Fibroblast of skin of abdomen (primary cell): ENCODE measurements around the gene CLEC3B. TPM values are rescaled to one million over a fixed set of nuclear protein-coding genes. Genes with fewer than 3 reads are reported as not detected.
"Not testable (repeated sequence)": the region's sequence is repeated elsewhere in the genome, so short reads cannot be mapped to it uniquely, and the experiment has no call there.

Source experiments
- DNase-seq: peaks from one replicate; pipeline ENCODE4 v3.0.0-alpha.2; 2013
- polyA plus RNA-seq, 2 experiments: library from polyadenylated mRNA; unstranded; fragments of 120-200 nt; gene quantifications; one replicate each; pipeline ENCODE4 v1.2.1, GENCODE V29; 2013; ENCODE audit not compliant: insufficient read length in 2 of 2

CLEC3B gene, protein sequence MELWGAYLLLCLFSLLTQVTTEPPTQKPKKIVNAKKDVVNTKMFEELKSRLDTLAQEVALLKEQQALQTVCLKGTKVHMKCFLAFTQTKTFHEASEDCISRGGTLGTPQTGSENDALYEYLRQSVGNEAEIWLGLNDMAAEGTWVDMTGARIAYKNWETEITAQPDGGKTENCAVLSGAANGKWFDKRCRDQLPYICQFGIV
- 0.36 TPM for polyA plus RNA-seq (2013, experiment 1 of 2; ENCODE audit: insufficient read length)
- 0.83 TPM for polyA plus RNA-seq (2013, experiment 2 of 2; ENCODE audit: insufficient read length)

DNA sequence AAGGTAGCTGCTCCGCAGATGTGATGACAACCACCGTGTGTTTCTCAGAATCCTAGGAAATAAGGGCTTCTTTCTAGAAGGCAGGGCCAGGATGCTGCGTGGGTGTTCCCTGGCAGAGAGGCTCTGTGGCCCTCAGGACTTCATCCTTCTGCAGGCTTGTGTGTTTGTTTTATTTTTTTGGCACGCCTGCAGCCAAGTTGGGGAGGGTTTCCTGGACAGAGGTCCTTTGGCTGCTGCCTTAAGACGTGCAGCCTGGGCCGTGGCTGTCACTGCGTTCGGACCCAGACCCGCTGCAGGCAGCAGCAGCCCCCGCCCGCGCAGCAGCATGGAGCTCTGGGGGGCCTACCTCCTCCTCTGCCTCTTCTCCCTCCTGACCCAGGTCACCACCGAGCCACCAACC, at the start of gene CLEC3B:
TSS of gene CLEC3B (plus strand) at position 266 of the 400 bp plus-strand sequence. CDS start at position 326, 60 bp downstream.
- peak; percentile 51 for DNase-seq

DNA sequence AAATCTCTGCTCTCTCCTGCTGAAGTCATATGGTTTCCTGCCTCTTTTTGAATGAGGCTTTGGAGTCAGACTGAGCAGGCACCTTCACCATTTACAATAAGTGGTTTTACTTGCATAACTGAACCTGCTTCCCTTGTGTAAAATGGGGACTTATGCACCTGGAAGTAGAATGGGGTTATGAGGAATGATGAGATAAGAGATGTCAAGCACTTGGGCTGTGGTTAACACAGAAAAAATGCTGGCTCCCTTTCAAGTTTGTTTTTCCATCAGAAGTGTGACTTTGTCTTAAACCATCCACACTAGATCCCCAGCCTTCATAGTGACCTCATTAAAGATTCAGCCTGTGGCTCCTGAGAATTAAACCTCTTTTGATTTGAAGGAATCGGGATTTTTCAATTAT, 44.9 kb upstream of the CLEC3B start:
- no peak for DNase-seq

DNA sequence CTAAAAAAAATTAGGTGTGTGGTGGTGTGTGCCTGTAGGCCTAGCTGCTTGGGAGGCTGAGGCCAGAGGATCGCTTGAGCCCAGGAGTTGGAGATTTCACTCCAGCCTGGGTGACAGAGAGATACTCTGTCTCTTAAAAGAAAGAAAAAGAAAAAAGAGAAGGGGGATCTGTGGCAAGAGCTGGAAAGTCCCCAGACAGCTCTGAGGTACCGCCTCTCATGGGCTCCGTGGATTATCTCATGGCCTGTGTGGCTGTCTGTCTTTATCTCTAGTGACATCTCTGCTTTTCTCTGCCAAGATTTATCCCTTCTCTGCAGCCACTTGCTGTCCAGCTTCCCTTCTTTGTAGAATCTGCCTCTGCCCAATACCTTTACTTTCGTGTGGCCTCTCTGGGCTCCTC, 44.4 kb upstream of the CLEC3B start:
- no peak for DNase-seq

DNA sequence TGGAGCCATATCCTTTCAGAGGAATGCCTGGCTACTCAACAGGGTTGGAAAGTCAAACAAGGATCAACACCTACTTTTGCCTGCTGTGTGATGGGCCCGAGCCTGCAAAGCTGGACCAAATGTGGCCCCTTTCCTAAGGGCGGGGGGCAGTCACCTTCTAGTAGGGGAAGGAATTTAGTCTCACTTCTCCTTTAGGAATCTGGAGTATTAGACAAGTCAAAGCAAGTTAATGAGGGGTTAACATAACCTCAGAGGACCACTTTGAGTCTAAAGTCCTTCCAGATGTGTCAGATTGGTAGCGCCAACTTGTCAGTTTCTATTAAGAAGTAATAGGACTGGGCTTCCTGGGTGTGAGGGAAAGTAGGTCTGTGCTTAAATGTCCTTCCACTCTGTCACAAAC, 43.3 kb upstream of the CLEC3B start:
- DNase-seq, result no peak

DNA sequence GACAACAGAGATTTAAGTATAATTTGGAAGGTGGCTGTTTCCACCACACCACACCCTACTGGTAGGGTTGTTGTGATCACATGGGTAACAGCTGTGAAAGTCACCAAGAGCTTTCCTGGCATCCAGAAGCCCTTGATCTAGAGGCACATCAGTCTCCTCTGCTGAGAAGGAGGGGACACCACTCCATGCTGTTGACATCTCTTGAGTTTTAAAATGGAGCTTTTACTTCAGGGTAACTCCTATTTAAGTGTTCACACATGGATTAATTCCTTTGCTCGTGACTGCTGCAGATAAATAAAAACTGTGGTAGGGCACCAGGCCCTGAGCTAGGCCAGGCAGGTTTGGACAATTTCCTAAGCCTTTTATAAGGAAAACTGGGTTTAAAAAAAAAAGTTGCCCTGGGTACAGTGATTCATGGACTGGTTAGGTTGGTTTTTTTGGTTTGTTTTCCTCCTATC, 42.6 kb upstream of the CLEC3B start:
- no peak for DNase-seq

DNA sequence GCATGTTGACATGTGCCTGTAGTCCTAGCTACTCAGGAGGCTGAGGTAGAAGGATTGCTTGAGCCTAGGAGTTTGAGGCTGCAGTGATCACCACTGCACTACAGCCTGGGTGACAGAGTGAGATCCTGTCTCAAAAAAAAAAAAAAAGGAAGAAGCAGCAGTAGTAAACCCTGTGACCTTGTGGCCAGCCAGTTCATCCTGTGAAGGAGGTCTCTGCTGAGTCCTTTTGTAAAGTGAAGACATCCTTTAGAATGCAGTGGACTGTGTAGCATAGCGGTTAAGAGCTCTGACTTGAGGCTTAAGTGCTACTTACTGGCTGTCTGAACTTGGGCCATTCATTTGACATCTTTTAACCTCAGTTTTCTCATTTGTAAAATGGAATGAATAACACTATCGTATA, 41.8 kb upstream of the CLEC3B start:
- DNase-seq, result no peak

DNA sequence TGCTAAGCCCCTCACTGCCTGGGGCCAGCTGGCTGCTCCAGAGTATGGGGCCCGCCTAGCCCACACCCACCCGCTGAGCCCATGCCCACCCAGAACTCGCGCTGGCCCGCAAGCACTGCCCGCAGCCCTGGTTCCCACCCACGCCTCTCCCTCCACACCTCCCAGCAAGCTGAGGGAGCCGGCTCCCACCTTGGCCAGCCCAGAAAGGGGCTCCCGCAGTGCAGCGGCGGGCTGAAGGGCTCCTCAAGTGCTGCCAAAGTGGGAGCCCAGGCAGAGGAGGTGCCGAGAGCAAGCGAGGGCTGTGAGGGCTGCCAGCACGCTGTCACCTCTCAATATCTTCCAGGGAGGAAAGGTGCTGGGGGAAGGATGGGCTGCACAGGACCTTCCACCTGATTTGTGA, 39.8 kb upstream of the CLEC3B start:
- DNase-seq, result not testable (repeated sequence)

DNA sequence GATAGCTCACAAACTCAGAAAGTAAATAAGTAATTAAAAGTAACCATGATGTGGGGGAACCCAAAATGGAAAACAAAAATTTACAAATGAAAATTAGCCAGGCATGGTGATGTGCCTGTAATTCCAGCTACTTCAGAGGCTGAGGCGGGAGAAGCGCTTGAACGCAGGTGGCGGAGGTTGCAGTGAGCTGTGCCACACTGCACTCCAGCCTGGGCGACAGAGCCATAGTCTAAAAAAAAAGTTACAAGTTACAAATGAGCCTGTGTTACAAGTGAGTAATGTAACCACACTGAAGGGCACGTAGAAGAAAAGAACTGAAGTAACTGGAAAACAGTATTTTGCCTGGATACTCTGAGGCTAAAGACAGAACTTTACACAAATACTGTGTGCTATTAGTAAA, 38.8 kb upstream of the CLEC3B start:
- no peak for DNase-seq

DNA sequence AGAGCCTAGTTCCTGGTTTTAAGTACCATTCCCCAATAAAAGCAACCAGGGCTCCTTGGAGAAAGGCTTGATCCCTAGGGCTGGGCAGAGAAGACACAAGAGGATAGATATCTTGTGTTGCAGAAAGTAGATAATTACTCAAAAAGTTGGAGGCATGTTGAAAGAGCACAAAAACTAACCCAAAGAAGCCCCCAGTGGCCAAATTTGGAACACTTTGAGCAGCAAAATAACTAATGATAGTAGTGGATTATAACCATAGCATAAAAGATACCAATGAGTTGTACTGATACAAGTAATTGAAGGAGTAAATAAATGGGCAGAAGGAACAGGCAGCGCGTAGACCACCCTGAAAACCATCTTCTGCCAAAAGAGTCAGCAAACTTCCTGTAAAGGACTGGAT, 38.0 kb upstream of the CLEC3B start:
- no peak for DNase-seq

DNA sequence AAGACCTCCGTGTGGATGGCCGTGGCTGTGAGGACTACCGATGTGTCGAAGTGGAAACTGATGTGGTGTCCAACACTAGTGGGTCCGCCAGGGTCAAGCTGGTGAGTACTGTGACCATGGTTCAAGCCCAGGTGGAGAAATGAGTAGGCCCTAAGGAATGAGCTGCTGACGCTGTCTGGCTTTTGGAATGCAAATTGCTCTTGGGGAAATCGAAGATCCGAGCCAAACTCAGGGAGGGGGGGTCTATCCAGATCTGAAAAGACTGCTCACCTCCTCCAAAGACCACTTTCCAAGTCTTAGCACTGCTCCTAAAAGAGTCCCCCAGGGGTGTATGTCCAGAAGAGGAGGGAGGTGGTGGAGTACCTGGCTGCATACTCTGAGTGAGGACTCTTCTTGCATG, 37.0 kb upstream of the CLEC3B start:
- DNase-seq, result no peak

DNA sequence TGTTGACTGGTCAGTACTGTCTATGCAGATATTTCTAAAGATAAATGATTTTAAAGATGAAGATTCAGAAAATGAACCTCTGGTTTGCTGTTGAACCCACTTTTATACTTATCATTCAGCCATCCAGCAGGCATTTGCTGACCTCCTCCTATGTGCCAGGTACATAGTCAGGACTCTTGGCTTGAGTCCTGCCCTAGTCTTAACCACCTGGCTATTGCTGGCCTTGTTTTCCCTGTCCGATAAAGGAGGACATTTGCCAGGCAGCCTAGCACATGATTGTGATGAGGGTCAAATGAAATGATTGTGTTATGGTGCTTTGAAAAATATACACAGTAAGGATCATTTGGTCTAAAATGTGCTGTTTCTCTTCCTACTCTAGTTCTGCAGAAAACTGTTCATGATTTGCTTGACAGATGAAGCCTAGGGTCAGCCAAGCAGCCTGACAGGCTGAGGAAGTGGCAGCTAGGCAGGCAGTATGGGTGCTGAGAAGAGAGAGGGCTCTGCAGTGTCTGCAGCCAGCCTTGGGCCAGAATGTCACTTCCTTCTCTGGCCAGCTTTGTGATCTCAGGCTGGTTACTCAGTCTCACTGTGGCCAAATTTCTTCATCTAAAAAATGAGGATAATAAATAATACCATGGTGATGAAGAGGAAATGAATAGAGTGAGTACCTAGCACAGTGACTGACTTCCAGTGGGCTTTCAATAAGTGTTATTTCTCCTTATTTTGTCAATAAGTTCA, 36.3 kb upstream of the CLEC3B start:
- DNase-seq, result no peak

DNA sequence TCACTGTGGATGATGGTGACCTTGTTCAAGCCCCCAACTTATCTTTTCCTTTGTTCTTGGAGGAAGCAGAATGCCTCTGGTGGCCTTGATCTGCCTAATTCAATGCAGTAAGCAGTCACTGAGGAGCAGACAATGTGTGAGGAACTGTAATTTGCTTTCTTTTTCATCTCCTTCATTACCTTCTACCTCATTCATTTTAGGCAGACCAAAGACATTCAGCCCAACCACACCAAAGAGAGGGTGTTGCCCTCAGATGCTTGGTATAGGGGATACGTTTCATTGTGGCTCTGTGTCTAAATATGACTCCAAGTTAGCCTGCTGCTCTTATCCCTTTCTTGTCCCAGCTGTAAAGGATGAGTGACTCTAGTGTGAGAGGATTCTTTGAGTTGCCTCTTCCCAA, 34.8 kb upstream of the CLEC3B start:
- no peak for DNase-seq

DNA sequence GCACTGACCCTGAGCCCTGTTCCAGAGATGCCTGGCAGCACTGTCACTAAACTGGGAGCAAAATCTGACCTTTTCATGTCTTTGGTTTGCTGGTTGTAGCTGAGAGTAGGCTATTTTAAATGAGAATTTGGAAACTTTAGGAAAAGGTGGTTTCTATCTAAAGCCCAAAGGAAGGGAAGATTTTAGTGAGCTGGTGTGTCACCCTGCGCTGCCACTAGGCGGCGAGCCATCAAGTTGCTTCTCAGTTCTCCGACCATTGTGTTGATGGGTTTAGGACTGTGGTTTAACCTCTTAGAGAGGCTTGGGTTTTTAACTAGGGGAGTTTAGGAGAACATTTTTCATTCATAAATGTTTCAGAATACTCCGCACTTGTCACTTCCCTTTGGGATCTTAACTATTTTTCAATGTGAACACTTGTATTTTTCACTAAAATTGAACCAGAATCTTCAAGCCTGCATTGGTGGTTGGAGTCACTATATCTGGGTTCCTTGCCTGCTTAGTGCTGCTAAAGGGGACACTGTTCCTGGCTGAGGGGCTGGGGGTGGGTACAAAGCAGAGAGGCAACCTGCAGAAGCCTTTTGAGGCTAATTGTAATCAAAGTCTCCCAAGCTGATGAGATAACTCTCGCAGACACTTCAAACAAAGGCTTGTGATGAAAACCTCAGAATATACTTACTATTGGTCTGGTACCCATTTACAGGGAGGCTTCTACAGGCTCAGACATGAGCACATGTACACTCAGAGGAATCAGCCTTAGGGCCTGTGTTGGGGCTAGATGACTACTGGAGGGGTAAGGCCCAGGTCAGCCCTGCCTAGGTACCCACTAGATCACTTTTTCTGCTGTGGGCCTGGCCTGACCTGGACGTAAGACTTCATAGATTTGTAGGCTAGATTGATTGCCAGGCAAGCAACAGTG, 33.3 kb upstream of the CLEC3B start:
- no peak for DNase-seq

DNA sequence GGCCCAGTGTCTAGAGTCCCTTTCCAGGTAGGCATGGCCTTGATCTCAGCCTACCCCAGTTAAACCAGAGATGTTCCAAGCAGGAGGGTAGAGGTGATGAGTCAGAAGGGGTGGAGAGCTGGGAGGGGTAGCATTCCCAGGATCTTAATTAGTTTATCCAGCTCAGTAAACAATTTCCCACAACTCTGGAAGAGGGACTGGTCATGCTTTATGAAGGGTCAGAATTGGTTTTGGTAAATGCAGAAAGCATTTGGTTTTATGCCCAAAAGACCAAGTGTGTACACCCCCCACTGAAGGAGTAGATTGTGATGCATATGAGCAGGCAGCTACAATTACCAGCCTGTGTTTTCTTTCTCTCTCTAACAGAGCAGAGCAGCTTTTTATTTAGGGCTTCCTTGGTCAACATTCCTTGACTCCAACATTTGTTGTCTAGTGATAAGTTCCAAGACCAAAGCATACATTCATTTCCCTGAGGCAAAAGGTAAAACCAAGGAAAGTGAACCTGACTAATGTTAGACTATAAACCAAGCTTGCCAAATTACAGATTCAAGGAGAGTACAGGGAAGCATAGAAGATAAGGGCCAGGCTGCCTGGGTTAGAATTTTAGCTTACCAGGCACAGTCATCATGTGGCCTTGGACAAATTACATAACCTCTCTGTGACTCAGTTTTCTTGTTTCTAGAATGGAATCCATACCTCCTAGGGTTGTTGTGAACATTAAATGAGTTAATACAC, 32.5 kb upstream of the CLEC3B start:
- DNase-seq, result peak; percentile 61

DNA sequence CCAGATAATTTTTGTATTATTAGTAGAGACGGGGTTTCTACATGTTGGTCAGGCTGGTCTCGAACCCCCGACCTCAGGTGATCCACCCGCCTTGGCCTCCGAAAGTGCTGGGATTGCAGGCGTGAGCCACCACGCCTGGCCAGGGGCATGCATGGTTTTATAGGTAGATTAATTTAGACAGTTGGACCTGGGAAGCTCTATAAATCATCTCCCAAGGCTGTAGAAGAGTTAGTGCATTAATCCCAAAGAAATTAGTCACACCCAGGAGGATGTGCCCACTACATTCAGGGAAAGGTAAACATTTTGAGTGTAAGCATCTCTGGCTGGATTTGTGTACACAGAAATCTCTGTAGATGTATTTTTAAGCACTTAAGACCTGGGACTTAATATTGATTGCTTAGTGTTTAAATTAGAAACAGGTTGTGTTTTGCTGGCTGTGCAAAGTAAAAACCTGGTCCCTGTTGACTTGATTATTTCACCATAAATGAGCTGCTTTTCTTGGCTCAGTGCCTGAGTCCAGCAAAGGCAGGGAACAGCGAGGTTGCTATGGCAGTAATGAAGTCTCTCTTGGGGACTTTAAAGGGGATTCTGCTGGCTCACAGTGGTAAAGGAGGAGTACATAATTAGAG, 30.8 kb upstream of the CLEC3B start:
- peak; percentile 54 for DNase-seq

DNA sequence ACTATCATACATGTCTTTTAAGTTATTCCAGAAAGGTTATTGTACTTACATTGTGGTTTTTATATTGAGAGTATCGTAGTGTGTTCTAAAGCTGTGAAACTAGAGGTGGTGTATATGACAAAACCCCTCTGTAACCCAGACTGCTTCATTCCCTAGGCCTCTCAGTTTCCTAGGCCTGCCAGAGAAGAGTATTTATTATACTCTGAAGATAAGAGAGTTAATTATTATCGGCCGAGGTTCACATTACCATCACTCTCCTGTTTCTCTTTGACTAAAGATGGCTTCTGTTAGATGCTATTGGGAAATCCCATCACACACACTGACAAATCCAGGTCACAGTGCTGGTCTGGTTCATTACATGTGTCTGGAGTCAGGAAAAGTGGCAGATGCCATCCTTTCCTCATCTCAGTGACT, 29.5 kb upstream of the CLEC3B start:
- no peak for DNase-seq

DNA sequence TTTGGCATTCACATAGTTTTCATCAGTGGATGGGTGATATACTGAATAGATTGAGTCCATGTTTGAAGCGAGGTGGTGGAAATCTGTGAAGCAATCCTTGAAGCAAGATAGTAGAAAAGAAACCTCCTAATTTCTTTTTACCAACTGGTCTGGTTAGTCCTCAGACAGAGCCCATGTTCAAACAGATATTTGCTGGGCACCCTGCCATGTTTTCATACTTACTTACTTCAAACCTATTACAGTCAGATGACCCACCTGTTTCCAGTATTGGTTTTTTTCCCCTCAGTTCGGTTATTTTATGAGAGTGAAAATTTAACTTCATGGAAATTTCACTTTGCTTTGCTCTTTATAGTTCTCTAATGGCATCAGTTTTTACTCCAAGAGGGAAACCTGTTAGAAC, 26.3 kb upstream of the CLEC3B start:
- DNase-seq, result no peak

DNA sequence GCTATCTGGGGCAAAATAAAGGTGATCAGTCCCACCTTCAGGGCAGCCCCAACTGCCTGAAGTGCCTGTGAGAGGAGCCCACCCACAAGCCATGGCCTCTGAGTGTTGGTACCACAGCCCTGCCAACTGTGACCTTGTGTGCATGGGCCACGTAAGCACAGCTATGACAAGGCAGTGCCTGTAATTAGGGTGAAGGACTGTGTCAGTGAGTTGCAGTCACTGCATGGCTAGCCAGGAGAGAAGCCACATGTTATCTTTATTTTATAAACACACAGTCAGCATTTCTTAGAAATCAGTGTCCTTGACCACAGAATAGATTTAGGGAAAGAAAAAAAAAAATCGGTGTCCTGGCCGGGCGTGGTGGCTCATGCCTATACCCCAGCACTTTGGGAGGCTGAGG, 25.3 kb upstream of the CLEC3B start:
- DNase-seq, result no peak

DNA sequence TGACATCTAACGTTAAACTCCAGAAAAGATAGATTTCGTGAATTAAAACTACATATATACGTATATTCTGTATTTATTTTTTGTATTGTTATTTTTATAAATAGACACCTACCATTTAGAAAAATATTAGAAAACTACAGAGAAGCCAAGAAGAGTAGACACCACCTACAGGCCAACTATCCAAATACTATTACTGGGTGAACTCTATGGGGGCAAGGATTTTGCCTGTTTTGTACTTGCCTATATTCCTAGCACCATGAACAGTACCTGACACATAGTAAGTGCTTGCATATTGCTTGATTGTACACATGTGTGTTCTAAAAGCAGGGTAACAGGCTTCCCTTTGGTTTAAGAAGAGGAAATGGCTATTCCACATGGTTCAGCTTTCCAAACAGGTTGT, 24.4 kb upstream of the CLEC3B start:
- DNase-seq, result no peak

DNA sequence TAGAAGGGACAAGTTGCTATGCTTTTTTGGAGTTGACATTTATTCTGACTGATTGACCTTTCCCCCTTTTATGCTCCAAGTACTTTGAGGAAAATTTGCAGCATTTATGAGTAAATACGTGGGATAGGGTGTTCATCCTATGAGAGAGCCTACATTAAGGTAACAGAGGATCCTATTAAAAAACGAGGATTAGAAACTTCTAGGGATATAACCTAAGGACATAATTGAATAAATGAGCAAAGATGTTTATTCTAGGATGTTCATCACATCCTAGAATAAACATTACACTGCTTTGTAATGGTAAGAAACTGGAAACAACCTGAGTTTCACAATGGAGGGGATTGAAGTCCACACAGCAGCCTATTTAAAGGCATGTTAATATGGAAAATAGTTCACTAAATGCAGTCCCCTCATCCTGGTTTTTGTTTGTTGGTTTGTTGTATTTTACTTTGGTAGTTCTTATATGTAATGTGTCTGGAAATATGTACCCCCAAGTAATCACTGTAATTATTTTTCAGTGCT, 23.9 kb upstream of the CLEC3B start:
- DNase-seq, result no peak

DNA sequence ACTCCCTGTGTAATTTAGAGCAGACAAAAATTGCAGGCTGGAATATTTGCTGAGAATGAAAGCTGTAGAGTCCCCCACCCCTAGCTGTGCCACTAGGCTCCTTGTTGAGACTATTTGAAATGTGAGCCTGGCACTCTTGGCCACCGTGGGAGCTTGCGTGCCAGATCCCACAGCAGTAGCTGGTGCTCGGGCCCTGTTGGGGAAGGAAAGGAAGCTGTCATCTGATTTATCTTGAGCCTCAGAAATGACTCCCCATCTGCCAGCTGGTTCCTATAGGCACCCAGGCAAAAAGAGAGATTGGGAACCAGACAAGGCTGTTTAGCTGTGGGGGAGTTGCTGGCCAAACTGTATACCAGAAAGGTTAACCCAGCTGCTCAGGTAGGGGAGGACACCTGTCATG, 23.4 kb upstream of the CLEC3B start:
- no peak for DNase-seq

DNA sequence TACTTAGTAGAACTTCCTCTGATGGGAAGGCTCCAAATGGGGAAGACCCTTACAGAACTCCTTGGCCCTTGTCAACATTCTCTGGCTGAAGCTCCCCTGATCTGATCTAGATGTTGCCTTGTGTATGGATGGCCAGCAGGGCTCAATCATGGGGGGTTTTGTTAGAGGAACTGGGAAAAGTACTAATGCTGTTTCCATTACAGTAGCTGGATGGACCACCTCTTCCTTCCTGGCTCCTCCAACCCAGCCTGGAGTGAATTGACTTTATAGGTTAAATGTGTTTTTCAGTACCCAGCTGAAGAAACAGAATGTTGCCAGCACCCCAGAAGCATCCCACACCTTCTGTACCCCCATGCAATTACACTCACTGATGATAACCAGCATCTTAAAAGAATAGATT, 22.7 kb upstream of the CLEC3B start:
- DNase-seq, result no peak
